Testis (tissue), 2 donors: ENCODE data around the gene LEPROT.

ENCODE experiments used
- CTCF ChIP-seq, 3 experiments: fragments of 450-650 bp in 2 of 3; fragments of 200-600 bp in 1 of 3; sonication (generic) in 1 of 3; IDR thresholded peaks; one replicate each; pipeline ENCODE4 v1.5.1; 2016 to 2019; ENCODE audit warnings: antibody characterized with exemption in 3 of 3, mild to moderate bottlenecking in 2 of 3, moderate library complexity in 1 of 3
- POLR2A ChIP-seq: fragments of 450-650 bp; IDR thresholded peaks from one replicate; pipeline ENCODE4 v1.6.1; 2017; ENCODE audit warnings: antibody characterized with exemption, mild to moderate bottlenecking, moderate library complexity

GRCh38 chr1:65429078-65429477 lies 8.6 kb downstream of the LEPROT start:
- TF ChIP-seq CTCF (IDR thresholded peaks at IDR 0.05) = no peak
- no peak for TF ChIP-seq POLR2A
